Fibroblast of the aortic adventitia (primary cell): ENCODE measurements around the gene PIKFYVE. TPM values are rescaled to one million over a fixed set of nuclear protein-coding genes. Genes with fewer than 3 reads are reported as not detected.
"Not testable (repeated sequence)": the region's sequence is repeated elsewhere in the genome, so short reads cannot be mapped to it uniquely, and the experiment has no call there.

Experiments
- DNase-seq: peaks from one replicate; pipeline ENCODE4 v3.0.0-alpha.2; 2010; ENCODE audit warnings: low read depth
- H3K4me3 ChIP-seq: 2 replicates; pipeline ENCODE4 v1.5.1; 2011; ENCODE audit warnings: low read depth, mild to moderate bottlenecking, control low read depth, low read length, moderate library complexity
- total RNA-seq: library from RNA; depleted of rRNA; stranded (reverse); fragments of >200 nt; gene quantifications from 2 replicates; pipeline ENCODE4 v1.2.3, GENCODE V29; 2012; ENCODE audit warnings: low replicate concordance
- TF ChIP-seq, protein P1 (sequence below): IDR thresholded peaks from 2 replicates; pipeline ENCODE4 v1.5.1; 2011; ENCODE audit warnings: mild to moderate bottlenecking, low read length, control low read depth, inconsistent platforms; ENCODE audit not compliant: insufficient read depth

Gene PIKFYVE
- total RNA-seq, 1 donor, result 45.8 TPM

DNA sequence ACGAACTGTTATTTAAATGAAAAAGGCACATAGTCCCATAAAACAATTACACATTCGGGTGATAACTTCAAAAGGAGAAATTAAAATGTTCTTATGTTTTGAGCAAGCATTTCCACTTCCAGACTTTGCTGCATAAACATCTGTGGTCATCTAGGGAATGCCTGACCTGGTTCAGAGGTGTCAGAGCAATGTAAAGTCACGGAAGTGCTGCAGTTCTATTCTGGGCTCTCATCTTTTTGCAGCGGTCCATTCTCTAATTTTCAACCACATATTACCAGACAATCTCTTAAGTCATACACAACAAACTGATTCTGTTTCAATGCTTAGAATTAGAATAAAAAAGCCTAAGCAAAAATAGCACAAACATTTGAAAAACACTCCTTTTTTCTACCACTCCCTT lies 118.6 kb downstream of the PIKFYVE start:
- TF ChIP-seq, protein P1, sequence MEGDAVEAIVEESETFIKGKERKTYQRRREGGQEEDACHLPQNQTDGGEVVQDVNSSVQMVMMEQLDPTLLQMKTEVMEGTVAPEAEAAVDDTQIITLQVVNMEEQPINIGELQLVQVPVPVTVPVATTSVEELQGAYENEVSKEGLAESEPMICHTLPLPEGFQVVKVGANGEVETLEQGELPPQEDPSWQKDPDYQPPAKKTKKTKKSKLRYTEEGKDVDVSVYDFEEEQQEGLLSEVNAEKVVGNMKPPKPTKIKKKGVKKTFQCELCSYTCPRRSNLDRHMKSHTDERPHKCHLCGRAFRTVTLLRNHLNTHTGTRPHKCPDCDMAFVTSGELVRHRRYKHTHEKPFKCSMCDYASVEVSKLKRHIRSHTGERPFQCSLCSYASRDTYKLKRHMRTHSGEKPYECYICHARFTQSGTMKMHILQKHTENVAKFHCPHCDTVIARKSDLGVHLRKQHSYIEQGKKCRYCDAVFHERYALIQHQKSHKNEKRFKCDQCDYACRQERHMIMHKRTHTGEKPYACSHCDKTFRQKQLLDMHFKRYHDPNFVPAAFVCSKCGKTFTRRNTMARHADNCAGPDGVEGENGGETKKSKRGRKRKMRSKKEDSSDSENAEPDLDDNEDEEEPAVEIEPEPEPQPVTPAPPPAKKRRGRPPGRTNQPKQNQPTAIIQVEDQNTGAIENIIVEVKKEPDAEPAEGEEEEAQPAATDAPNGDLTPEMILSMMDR, result no peak
- no peak for DNase-seq
- H3K4me3 ChIP-seq, result no peak overlapping the region

DNA sequence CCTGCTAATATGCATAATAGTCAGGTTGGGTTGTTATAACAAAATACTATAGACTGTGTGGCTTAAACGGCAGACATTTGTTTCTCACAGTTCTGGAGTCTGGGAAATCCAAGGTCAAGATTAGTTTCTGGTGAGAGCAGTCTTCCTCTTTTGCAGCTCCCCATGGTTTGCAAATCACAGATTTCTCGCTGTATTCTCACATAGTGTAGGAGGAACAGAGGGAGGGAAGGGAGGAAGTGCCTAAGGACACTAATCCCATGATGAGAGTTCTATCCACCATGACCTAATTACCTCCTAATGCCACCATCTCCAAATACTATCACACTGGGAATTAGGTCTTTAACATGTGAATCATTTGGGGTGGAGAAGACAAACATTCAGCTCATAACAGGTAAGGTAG lies 120.5 kb downstream of the PIKFYVE start:
- TF ChIP-seq, protein P1, result no peak
- no peak overlapping the region for H3K4me3 ChIP-seq
- no peak for DNase-seq

- TF ChIP-seq, protein P1, result no peak
- DNase-seq, result no peak
- H3K4me3 ChIP-seq, result no peak overlapping the region
Measured at GRCh38 chr2:208389940-208390339, 123.9 kb downstream of the PIKFYVE start.

GRCh38 chr2:208392300-208392699 lies 126.2 kb downstream of the PIKFYVE start:
- TF ChIP-seq, protein P1, result peak; percentile 23
- DNase-seq, result no peak
- no peak overlapping the region for H3K4me3 ChIP-seq

- DNase-seq, H3K4me3 ChIP-seq: not testable (repeated sequence)
Measured at GRCh38 chr2:208396796-208397195, 130.7 kb downstream of the PIKFYVE start.

DNA sequence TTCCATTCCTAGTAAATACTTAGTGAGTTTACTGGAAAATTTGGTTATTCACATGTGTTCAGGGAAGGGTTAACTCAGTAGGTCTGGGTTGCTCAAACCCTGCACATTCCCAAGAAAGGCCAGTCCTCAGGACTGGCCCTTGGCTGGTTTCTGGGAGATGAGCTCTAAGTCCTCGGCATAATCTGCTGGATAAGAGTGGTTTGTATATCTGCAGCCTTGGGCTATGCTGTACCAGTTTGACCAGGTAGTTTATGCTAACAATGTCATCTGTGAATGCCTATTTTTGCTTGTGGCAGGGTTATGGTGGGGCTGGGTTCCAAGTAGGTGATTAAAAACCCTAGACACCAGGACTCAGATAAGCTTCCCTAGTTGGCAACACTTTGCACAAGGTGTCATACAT lies 133.1 kb downstream of the PIKFYVE start:
- H3K4me3 ChIP-seq, result no peak overlapping the region
- DNase-seq, result no peak
- TF ChIP-seq, protein P1, result no peak

GRCh38 chr2:208406474-208407451 lies 140.7 kb downstream of the PIKFYVE start, which contains the start of gene PTH2R:
PTH2R (plus strand) TSS chr2:208406792; CDS start chr2:208407044, 252 bp downstream.
- no peak for DNase-seq
- TF ChIP-seq, protein P1, result no peak
- H3K4me3 ChIP-seq, result peak within 1 kb of the TSS; percentile 29
